ENCODE results near the gene VWA5B1.
"Not testable (repeated sequence)": the region's sequence is repeated elsewhere in the genome, so short reads cannot be mapped to it uniquely, and the experiment has no call there.

VWA5B1 gene

DNA sequence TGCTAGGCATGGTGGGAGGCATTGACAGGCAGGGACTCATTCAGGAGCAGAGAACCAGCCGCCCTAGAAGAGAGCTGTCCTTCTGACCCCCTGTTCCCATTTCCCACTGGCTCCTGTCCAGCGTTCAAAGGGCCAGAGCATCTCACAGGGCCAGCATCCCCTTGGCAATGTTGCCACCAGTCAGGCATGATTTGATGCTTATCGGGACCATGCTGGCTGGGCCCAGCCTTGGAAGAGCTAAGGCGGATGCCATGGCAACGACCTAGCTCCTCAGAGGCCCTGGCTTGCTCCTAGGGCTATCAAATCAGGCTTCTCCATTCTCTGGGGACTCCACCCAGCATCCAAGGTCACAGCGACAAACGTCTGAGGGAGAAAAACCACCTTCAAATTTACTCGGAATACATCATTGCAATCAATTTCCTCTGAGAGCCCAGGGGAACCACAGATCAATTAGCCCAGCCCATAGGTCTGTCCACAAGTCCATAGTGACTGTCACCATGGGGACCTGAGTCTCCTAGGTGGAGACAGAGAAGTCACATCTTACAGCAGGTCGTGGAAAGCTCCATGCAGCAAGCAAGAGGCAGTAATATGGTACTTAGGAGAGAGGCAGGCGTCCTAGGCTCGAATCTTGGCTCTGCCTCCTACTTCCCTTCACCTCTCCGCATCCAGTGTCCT, 14.1 kb upstream of the VWA5B1 start:
- no peak overlapping the region for H3K4me3 ChIP-seq (ENCODE audit: low read depth, low read length)
- DNase-seq (ENCODE audit: low read depth), result no peak

DNA sequence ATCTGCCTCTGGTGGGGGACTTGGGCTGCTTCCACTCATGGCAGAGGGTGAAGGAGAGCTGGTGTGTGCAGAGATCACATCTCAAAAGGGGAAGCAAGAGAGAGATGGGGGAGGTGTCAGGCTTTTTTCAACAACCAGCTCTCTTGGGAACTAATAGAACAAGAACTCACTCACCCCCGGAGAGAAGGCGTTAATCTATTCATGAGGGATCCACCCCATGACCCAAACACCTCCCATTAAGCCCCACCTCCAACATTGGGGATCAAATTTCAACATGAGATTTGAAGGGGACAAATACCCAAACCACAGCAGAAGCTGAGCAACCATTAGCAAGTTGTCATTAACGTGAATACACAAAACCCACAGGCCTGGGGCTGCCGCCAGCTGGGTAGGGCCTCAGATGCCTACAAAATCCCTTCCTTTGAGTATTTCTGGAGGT, 12.0 kb upstream of the VWA5B1 start:
- DNase-seq (ENCODE audit: low read depth), result no peak
- no peak overlapping the region for H3K4me3 ChIP-seq (ENCODE audit: low read depth, low read length)

DNA sequence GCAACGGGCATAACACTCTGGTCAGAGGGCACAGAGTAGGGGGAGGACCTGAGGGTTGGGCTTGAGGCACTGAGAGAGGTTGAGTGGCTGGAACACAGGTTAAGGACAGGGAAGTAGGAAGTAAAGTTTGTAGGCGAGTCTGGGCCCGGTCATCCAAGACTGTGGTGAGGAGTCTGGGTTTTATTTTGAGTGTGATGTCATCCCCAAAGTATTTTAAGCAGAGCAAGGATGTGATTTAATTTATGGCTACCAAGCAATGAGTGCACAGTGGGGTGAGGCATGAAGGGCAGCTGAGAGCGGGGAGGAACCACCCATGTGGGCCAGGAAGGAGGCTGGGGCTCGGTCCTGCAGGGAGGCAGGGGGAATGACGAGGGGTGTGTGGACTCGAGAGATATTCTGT, 11.2 kb upstream of the VWA5B1 start:
- no peak for DNase-seq (ENCODE audit: low read depth)
- H3K4me3 ChIP-seq (ENCODE audit: low read depth, low read length), result no peak overlapping the region

DNA sequence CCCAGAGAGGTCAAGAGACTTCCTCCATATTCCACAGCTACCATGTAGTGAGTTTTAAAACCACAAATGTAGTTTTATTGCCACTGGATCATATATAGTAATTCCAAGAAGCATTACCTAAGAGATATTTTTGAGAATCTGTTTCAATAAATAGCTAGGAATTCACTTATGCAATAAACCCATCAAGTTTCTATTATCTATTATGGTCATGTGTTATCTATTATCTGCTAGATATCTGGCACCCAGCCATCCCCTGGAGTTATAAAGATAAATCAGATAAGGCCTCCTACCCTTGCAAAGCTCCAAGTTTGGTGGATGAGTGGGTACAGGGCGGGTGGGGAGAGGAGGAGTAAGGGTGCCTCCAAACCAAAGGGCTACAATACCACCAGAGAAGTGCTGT, 10.3 kb upstream of the VWA5B1 start:
- DNase-seq (ENCODE audit: low read depth), result no peak
- no peak overlapping the region for H3K4me3 ChIP-seq (ENCODE audit: low read depth, low read length)

- DNase-seq (ENCODE audit: low read depth), result no peak
- H3K4me3 ChIP-seq (ENCODE audit: low read depth, low read length), result no peak overlapping the region
These were observed 9.8 kb upstream of the VWA5B1 start for GRCh38 chr1:20280906-20281305.

DNA sequence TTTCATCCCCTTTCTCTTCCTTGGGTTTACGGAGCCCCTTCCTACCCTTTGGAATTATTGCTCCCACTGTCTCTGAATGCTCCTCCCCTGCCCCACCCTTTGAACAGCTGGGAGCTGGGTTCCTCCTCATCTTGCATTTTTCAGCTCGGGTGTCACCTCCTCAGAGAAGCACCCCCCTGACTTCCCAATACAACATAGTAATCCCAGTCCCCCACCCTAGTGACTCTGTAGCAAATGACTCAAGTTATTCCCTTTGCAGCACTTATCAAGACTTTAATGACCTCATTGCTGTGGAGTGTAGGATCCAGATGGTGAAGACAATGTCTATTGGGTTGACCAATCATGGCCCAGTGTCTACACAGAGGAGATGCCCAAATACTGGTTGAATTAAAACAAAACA, 8.9 kb upstream of the VWA5B1 start:
- no peak for DNase-seq (ENCODE audit: low read depth)

GRCh38 chr1:20282533-20282932, 8.1 kb upstream of the VWA5B1 start:
- no peak overlapping the region for H3K4me3 ChIP-seq (ENCODE audit: low read depth, low read length)

More for the DNA sequence above, 8.9 kb upstream of the VWA5B1 start:
- no peak overlapping the region for H3K4me3 ChIP-seq (ENCODE audit: low read depth, low read length)

GRCh38 chr1:20284046-20284445, 6.6 kb upstream of the VWA5B1 start:
- DNase-seq (ENCODE audit: low read depth), result no peak
- no peak overlapping the region for H3K4me3 ChIP-seq (ENCODE audit: low read depth, low read length)

More at GRCh38 chr1:20282533-20282932, 8.1 kb upstream of the VWA5B1 start:
- DNase-seq (ENCODE audit: low read depth), result no peak

GRCh38 chr1:20284625-20285024, 6.0 kb upstream of the VWA5B1 start:
- no peak for DNase-seq (ENCODE audit: low read depth)
- no peak overlapping the region for H3K4me3 ChIP-seq (ENCODE audit: low read depth, low read length)

DNA sequence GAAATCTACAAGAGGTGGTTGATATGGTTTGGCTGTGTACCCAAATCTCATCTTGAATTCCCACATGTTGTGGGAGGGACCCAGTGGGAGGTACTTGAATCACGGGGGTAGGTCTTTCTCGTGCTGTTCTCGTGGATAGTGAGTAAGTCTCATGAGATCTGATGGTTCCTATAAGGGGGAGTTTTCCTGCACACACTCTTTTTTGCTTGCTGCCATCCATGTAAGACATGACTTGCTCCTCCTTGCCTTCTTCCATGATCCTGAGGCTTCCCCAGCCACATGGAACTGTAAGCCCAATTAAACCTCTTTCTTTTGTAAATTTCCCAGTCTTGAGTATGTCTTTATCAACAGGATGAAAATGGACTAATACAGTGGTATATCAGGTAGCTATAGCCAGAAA, 5.2 kb upstream of the VWA5B1 start:
- H3K4me3 ChIP-seq (ENCODE audit: low read depth, low read length), result no peak overlapping the region
- DNase-seq (ENCODE audit: low read depth), result no peak

- not testable (repeated sequence) for H3K4me3 ChIP-seq (ENCODE audit: low read depth, low read length); DNase-seq (ENCODE audit: low read depth)
These were observed 3.0 kb upstream of the VWA5B1 start for GRCh38 chr1:20287696-20288095.

GRCh38 chr1:20291645-20292084, 990 bp downstream of the VWA5B1 start:
- H3K4me3 ChIP-seq (ENCODE audit: low read depth, low read length), result no peak overlapping the region
- DNase-seq (ENCODE audit: low read depth), result no peak

- no peak for DNase-seq (ENCODE audit: low read depth)
- no peak overlapping the region for H3K4me3 ChIP-seq (ENCODE audit: low read depth, low read length)
These were observed 8.0 kb downstream of the VWA5B1 start for GRCh38 chr1:20298626-20299025.

DNA sequence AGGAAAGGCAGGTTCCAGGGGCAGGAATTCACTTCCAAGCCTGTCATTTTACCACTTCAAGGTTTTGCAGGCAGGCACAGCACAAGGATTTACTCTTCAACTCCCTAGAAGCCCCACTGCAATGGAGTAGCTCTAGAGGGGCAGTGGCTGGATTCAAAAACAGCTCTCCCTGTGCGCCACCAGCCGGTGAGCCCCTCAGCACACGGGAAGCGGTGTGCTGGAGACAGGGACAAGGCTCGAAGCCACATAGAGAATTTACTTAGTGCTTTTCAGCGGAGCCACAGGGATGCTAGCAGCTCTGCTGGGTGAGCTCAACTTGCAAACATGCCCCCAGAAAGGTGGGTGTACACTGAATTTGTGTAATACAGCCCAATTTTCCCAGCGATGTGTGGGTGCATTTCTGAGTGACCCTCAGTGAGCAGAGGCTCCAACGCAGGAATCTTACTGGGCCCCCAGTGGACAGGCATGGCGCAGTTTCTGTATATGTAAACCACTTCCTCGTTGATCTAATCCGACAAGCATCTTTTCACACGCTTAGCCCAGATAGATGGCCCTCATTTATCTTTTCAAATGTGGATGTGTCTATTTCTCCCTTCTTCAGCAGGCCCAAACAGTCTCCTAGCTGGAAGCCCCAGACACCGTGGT, 10.9 kb downstream of the VWA5B1 start:
- H3K4me3 ChIP-seq (ENCODE audit: low read depth, low read length), result no peak overlapping the region
- DNase-seq (ENCODE audit: low read depth), result no peak

GRCh38 chr1:20302108-20302471, 11.4 kb downstream of the VWA5B1 start:
- no peak overlapping the region for H3K4me3 ChIP-seq (ENCODE audit: low read depth, low read length)
- DNase-seq (ENCODE audit: low read depth), result no peak

GRCh38 chr1:20307026-20307425, 16.4 kb downstream of the VWA5B1 start:
- no peak for DNase-seq (ENCODE audit: low read depth)
- H3K4me3 ChIP-seq (ENCODE audit: low read depth, low read length), result no peak overlapping the region

DNA sequence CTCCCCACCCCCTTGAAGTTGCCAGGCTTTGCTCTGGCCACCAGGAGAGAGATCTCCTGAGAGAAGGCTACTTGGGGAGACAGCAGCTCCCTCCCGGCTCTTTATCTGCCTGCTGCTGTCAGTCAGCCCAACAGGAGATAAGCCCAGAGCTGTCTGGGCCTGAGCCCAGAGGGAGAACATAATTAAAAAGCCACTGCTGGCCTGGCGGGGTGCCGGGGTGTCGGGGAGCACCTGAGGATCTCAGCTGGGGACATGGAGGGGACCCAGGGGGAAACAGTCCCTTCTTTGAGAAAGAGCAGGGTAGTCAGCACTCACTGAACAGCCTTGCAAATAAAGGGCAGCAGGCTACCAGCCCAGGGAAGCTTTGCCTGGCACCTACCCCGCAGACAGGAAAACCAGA, 17.9 kb downstream of the VWA5B1 start:
- no peak overlapping the region for H3K4me3 ChIP-seq (ENCODE audit: low read depth, low read length)
- no peak for DNase-seq (ENCODE audit: low read depth)

GRCh38 chr1:20311289-20311688, 20.6 kb downstream of the VWA5B1 start:
- no peak overlapping the region for H3K4me3 ChIP-seq (ENCODE audit: low read depth, low read length)
- no peak for DNase-seq (ENCODE audit: low read depth)

DNA sequence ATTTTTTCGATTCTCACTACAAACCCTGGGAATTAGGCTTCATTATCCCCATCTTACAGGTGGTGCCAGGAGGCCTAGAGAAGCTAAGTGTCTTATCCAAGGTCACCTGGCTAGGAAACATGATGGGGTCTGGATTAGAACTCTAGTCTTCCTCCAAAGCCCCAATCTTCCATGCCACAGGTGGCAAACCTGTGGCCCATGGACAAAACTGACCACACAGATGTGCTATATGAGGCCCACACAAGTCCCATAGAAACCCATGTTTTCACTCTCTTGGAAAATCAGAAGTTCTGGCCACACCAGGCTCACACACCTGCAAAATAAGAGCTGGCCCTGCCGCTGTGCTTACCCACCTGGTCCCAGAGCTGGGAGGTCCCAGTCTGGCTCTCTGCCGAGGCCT, 21.6 kb downstream of the VWA5B1 start:
- DNase-seq (ENCODE audit: low read depth), result no peak
- no peak overlapping the region for H3K4me3 ChIP-seq (ENCODE audit: low read depth, low read length)

DNA sequence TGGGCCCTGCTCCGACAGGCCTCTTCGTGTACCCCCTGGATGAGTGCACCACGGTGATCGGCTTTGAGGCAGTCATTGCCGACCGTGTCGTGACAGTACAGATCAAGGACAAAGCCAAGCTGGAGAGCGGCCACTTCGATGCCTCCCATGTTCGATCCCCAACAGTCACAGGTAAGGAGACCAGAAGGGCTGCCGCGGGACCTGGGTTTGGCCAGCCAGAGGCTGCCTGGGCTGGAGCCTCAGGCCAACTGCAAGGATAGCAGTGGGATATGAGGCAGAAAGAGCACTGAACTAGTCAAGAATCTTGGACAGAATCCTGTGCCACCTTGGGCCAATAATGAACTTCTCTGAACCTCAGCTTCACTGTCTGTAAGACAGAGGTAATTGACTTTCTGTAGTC, 22.1 kb downstream of the VWA5B1 start:
- no peak for DNase-seq (ENCODE audit: low read depth)
- no peak overlapping the region for H3K4me3 ChIP-seq (ENCODE audit: low read depth, low read length)

DNA sequence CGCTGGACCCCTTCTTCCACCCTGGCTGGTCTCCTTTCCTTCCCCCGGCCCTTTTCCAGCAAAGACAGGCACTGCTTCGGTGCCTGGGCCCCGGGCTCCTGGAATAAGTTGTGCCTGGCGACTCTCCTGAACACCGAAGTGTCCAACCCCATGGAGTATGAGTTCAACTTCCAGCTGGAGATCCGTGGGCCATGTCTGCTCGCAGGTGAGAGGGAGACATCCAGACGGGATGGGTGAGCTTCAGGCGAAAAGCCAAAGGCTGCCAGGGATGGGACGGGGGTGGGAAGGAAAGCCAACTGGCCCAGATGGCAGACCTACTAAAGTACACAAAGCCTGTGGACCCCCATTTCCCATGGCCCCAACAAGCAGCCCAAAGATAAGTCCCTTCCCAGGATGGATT, 26.8 kb downstream of the VWA5B1 start:
- H3K4me3 ChIP-seq (ENCODE audit: low read depth, low read length), result no peak overlapping the region
- DNase-seq (ENCODE audit: low read depth), result no peak
